Left lung (tissue), 10 donors: ENCODE data around the gene MTMR4. TPM values are rescaled to one million over a fixed set of nuclear protein-coding genes. Genes with fewer than 3 reads are reported as not detected.

Source experiments
- ATAC-seq: fragments of 200-7000 bp; cut with Tn5 transposase; one replicate; pipeline ENCODE4 v1.9.1; 2020; ENCODE audit warnings: moderate library complexity
- DNase-seq, 4 donors: peaks; one replicate each; pipeline ENCODE4 v3.0.0-alpha.2; 2013 to 2020
- H3K27ac ChIP-seq, 2 donors: fragments of 200-600 bp; sonication (generic) in 1 of 2; one replicate each; pipeline versions ENCODE4 v1.5.0 to v1.8.0; 2020 to 2021
- H3K27me3 ChIP-seq, 2 donors: fragments of 200-600 bp; sonication (generic) in 1 of 2; one replicate each; pipeline versions ENCODE4 v1.5.0 to v1.8.0; 2020 to 2021
- H3K36me3 ChIP-seq, 2 donors: fragments of 200-600 bp; sonication (generic) in 1 of 2; one replicate each; pipeline versions ENCODE4 v1.5.0 to v1.8.0; 2020 to 2021
- H3K4me1 ChIP-seq, 2 donors: fragments of 200-600 bp; one replicate each; pipeline ENCODE4 v1.8.0; 2021
- H3K4me3 ChIP-seq, 2 donors: fragments of 200-600 bp; sonication (generic) in 1 of 2; one replicate each; pipeline versions ENCODE4 v1.5.0 to v1.8.0; 2020 to 2021; ENCODE audit warnings: mild to moderate bottlenecking in 1 of 2
- H3K9me3 ChIP-seq, 2 donors: fragments of 200-600 bp; sonication (generic) in 1 of 2; one replicate each; pipeline versions ENCODE4 v1.5.0 to v1.8.0; 2020 to 2021
- CTCF ChIP-seq, 2 donors: fragments of 200-600 bp; sonication (generic) in 1 of 2; IDR thresholded peaks; one replicate each; pipeline versions ENCODE4 v1.5.0 to v1.8.0; 2021; ENCODE audit warnings: antibody characterized with exemption in 2 of 2
- intact Hi-C, 2 donors: fragments of 100-400 bp; cut with DNase I; formaldehyde crosslinking; loops; one replicate each; pipeline versions ENCODE4 v1.11.2 to v1.14.2; 2022
- polyA plus RNA-seq, 6 donors: library from polyadenylated mRNA; unstranded; fragments of 120-200 nt; gene quantifications; one replicate each; pipeline ENCODE4 v1.2.1, GENCODE V29; 2013; ENCODE audit not compliant: insufficient read length in 6 of 6
- total RNA-seq, 2 donors: library from RNA; stranded (reverse); fragmentation: NEBNext Ultra II Directional; extraction: Animal tissue kit (Norgen Biotek cat#: 25700); gene quantifications; one replicate each; pipeline ENCODE4 v1.2.1, GENCODE V29; 2021
- donor health status: DM: no; HTN: yes; CAD: no.
- donor health status: DM: no; HTN: no; CAD: no.

The MTMR4 gene
- total and polyA plus RNA-seq, 8 donors = 33.6 to 54.8 (median 46.7) TPM

DNA sequence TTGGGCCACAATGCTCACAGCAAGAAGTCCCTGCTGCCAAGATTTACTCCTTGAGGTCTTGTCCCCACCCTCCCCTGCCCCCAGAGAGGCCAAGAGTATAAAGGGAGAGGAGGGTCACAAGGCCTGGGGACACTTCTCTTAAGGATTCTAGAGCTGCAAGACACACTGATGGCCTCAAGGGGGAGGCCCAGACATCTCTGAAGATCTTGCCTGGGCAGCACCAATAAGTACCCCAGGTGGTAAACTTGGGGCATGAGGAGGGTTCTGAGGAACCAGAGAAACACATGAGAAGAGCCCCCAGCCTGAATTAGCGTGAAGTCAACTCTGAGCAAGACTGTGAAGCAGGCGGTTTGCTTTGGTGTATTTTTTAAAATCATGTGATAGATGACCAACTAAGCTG lies 26.8 kb upstream of the MTMR4 start:
- H3K4me1 ChIP-seq = peaks cover 0 to 5% of the 10 kb centered on the region in 2 donors
- ATAC-seq (no peak), DNase-seq (no peak)
- no peak for TF ChIP-seq CTCF (IDR thresholded peaks at IDR 0.05)
- intact Hi-C loops = no loop called here
- no peaks in the 10 kb centered on the region for H3K27me3 ChIP-seq
- H3K36me3 ChIP-seq = no peaks in the 10 kb centered on the region
- no peak overlapping the region for H3K4me3 ChIP-seq
- H3K9me3 ChIP-seq = no peaks in the 10 kb centered on the region
- no peak overlapping the region for H3K27ac ChIP-seq

- Histone ChIP-seq H3K27me3 (no peaks in the 10 kb centered on the region), H3K36me3 (no peaks in the 10 kb centered on the region), H3K4me3 (no peak overlapping the region), H3K4me1 (peaks cover 4 to 17% of the 10 kb centered on the region in 2 donors), H3K9me3 (no peaks in the 10 kb centered on the region), H3K27ac (no peak overlapping the region)
- ATAC-seq = no peak
- DNase-seq = no peak
- intact Hi-C loops = no loop called here
- no peak for TF ChIP-seq CTCF (IDR thresholded peaks at IDR 0.05)
These were observed 25.3 kb upstream of the MTMR4 start for GRCh38 chr17:58539698-58540097.

GRCh38 chr17:58538811-58539409 lies 24.5 kb upstream of the MTMR4 start:
- no peak for TF ChIP-seq CTCF (IDR thresholded peaks at IDR 0.05)
- Histone ChIP-seq H3K4me3 (no peak overlapping the region), H3K9me3 (no peaks in the 10 kb centered on the region), H3K27me3 (no peaks in the 10 kb centered on the region), H3K4me1 (peaks cover 4 to 25% of the 10 kb centered on the region in 2 donors), H3K27ac (no peak overlapping the region), H3K36me3 (no peaks in the 10 kb centered on the region)
- no peak for ATAC-seq
- DNase-seq = no peak
- intact Hi-C loops = no loop called here

- intact Hi-C loops = no loop called here
- no peaks in the 10 kb centered on the region for H3K36me3 ChIP-seq
- H3K4me1 ChIP-seq = peaks cover 4 to 30% of the 10 kb centered on the region in 2 donors
- H3K27me3 ChIP-seq = peaks cover 0 to 5% of the 10 kb centered on the region in 2 donors
- DNase-seq (no peak), ATAC-seq (no peak)
- H3K4me3 ChIP-seq = no peak overlapping the region
- H3K27ac ChIP-seq = no peak overlapping the region
- no peak for TF ChIP-seq CTCF (IDR thresholded peaks at IDR 0.05)
- H3K9me3 ChIP-seq = no peaks in the 10 kb centered on the region
These were observed 22.8 kb upstream of the MTMR4 start for GRCh38 chr17:58537266-58537665.

DNA sequence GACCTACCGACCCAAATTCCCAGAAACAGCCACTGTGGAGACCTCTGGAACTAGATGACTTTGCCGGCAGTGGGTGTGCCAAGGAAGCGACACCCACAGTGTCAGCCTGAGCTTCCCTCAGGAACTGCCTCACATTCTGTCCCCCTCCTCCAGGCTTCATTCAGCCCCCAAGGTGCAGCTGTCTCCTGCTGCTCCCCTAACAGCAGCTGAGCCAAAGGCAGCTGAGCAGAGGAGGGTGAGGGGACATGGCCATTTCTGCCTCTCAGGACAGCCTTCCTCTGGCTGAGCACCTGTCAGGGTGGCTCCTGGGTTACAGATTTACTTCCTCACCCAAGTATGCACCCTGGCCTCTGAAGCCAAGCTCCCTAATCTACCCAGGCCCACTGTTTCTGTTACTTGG lies 22.1 kb upstream of the MTMR4 start:
- TF ChIP-seq CTCF (IDR thresholded peaks at IDR 0.05) = no peak
- Histone ChIP-seq H3K4me3 (no peak overlapping the region), H3K27me3 (peaks cover 0 to 11% of the 10 kb centered on the region in 2 donors), H3K27ac (no peak overlapping the region), H3K4me1 (peaks cover 4 to 35% of the 10 kb centered on the region in 2 donors), H3K9me3 (no peaks in the 10 kb centered on the region), H3K36me3 (no peaks in the 10 kb centered on the region)
- ATAC-seq (no peak), DNase-seq (no peak)
- intact Hi-C loops = no loop called here
